Stimulated activated CD4-positive, alpha-beta T cell treated with anti-CD3 and anti-CD28 coated beads, Interleukin-4, amount 100 ng/mL, for 1 hour (primary cell): ENCODE data around the gene SUFU.
A peak's percentile ranks its signal among the peaks of the same experiment; 100 is the strongest.
"Not testable (repeated sequence)": the region's sequence is repeated elsewhere in the genome, so short reads cannot be mapped to it uniquely, and the experiment has no call there.

Experiments
- DNase-seq: peaks from one replicate; pipeline ENCODE4 v3.0.0-alpha.2; 2020

Gene SUFU

GRCh38 chr10:102503264-102504178 is at the start of gene SUFU:
TSS of gene SUFU (plus strand) at chr10:102503972. CDS start at chr10:102504153, 181 bp downstream.
- peak; percentile 96 for DNase-seq

DNA sequence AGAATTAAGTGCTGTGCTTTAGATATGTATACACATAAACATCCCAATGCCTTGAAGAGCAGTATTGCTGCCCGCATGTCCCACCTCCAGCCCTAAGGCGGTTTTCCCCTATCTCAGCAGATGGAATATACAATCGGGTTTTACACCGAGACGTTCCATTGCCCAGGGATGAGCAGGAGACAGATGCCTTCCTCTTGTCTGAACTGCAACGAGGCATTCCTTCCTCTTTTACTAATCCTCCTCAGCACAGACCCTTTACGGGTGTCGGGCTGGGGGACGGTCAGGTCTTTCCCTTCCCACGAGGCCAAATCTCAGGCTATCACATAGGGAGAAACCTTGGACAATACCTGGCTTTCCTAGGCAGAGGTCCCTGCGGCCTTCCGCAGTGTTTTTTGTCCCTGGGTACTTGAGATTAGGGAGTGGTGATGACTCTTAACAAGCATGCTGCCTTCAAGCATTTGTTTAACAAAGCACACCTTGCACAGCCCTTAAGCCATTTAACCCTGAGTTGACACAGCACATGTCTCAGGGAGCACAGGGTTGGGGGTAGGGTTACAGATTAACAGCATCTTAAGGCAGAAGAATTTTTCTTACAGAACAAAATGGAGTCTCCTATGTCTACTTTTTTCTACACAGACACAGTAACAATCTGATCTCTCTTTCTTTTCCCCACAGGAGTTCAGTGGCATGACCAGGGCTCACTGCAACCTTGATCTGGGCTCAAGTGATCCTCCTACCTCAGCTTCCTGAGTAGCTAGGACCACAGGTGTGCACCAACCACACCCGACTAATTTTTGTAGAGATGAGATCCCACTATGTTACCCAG is 48.9 kb upstream of the SUFU start:
- not testable (repeated sequence) for DNase-seq

DNA sequence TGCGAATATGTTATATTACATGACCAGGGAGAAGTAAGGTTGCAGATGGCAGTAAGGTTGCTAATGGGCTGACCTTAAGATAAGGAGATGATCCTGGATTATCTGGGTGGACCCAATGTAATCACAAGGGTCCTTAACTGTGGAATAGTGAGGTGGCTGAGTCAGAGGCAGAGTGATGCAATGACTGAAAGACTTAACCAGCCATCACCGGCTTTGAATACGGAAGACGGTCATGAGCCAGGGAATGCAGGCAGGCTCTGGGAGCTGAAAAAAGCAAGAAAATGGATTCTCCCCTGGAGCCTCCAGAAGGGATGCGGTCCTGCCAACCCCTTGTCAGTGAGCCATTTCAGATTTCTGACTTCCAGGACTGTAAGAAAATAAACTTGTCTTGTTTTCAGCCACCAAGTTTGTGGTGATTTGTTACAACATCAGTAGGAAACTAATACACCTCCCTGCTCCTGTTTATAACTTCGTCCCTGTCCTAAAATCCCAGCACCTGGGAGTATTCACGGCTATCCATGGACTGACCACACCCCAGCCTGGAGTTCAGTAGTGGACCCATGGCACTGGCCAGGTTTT is 47.8 kb upstream of the SUFU start:
- no peak for DNase-seq

DNA sequence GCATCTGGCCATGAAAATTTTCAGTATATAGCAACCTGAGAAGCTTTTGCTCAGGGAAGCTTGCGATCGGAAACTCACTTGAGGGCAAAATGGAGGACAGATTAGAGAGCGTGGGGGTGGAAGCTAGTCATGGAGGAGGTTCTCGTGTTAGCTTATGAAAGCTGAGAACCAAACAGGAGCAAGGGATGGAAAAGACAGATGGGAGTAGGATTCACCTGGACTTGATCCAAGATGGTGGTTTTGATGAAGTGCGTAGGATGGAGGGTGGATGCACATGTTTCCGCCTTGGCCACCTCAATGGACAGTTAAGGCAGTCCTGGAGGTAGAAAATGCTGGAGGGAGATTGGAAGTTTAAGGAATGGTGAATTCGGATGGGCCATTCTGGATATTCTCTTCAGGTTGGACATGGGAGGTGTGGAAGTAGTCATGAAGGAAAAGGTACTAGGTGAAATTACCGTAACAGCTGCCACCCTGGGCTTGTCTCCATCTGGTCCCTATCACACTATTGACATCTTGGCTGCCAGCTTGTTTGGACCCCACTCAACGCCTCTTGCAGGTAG is 46.1 kb upstream of the SUFU start:
- no peak for DNase-seq

DNA sequence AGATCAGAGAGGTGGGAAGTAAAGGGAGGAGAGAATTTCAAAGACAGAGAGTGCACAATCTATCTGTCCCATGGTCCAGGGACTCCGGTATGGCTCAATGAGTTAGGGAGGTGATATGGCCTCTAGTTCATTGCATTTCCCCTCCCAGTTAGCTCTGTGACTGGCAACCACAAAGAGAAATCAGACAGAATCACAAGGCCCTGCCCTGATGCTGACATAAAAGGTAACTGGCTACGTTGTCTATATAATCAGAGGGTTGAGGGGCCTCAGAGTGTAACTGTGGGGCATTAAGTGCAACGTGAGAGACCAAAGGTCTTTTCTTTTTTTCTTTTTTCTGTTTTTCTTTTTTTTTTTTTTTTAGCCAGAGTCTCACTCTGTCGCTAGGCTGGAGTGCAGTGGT is 45.1 kb upstream of the SUFU start:
- DNase-seq: no peak

- peak; percentile 13 for DNase-seq
Observed at GRCh38 chr10:102460836-102461186, 43.0 kb upstream of the SUFU start.

DNA sequence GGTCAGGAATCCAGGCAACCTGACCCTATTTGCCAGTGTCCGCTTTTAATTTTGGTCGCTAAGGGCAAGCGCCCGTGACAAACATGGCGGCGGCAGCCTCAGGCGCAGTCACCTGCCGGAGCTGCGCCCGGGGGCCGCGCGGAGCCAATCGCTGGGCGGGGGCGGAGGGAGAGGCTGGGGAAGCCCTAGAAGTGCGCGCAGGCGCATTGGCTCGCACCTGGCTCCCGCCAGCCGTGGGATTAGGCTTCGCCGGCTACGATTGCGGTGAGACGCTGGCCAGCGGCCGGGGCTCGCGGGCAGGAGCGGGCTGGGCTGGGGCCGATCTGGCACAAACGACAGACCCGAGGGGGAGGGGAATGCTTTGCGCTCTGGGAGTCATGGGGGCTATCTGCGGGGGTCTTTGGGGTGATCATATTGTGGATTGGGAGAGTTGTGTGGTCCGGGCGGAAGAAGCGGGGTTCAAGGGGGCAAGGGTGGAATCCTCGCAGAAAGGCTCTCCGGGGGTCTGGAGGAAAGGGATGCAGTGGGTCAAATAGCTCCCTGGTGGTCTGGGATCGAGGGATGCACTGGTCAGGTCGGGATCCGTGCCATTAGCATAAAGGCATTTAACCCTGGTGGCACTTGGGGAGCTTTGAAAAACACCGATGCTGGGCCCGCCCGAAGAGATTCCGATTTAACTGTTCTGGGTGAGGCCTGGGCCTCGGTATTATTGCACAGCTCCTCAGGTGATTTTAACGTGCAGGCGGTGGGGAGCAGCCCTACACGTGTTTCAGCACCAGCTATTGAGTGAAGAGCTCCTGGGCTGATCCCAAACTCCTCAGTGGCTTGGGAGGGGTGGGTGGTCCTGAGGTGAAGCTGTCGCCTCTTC is 42.4 kb upstream of the SUFU start:
- peak; percentile 96 for DNase-seq

DNA sequence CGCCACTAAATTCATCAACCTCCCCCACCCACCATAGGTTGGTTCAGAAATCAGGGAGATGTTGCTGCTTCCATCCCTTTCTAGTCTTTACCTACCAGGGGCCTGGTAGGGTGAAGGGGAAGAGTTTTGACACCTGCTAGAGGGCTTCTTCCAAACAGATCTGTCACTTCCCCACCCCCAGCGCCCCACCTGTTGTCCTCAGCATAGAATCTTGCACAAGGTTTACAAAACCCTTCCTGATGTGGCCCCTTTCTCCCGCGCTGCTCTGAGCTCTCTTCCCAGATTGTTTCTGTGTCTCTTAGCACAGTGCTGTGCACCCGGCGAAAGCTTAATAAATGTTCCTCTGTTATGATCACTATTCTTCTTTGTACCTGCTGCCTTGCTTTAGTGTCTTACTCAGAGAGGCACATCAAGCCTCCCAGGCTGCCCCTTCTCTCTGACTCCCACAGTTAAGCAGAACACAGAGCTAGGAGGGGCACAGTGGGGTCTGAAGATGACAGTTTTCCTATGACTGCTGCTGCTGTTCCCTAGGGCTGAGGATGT is 41.2 kb upstream of the SUFU start:
- no peak for DNase-seq

DNA sequence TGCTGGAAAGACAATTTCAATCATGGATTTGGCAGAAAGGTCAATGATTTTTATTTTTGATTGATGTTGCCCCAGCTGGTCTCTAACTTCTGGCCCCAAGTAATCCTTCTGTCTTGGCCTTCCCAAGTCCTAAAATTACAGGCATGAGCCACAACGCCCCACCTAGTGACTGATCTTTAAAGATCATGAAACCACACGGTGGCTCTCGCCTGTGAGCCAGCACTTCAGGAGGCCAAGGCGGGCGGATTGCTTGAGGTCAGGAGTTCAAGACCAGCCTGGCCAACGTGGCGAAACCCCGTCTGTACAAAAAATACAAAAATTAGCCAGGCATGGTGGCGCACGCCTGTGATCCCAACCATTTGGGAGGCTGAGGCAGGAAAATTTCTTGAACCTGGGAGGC is 39.8 kb upstream of the SUFU start:
- no peak for DNase-seq

- no peak for DNase-seq
Observed at GRCh38 chr10:102465466-102465865, 38.3 kb upstream of the SUFU start.

DNA sequence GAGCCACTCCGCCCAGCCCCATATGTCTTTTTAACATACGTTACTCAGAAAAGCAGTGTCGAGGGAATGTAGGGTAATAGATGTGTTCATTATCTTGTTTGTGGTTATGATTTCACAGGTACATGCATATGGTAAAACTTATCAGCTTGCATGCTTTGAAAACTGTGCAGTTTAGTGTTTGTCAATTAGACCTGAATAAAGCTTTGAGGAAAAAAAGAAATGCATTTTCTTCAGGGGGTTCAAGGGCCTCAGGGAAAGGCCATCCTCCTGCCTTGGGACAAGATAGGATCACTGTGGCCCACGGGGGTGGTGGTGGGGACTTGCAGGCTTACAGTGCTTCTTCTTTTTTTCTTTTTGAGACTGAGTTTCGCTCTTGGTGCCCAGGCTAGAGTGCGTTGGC is 36.5 kb upstream of the SUFU start:
- no peak for DNase-seq

DNA sequence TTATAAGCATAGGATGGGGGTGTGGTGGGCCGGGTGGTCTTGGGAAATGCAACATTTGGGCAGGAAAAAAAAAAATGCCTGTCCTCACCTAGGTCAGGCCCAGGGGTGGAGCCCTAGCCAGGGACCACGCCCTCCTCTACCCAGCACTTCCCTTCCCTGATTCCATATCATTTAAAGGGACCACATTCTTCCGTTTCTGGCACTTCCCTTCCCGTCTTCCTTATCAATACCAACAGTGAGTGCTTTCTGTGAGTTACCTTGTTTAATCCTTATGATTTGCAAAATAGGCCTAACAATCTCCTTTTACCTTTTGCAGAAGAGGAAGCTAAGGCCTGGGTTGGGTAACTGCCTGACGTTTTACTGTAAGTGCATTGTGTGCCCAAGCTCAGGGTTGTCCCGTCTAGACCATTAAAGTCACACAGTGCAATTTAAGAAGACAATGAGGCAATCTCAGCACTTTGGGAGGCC is 35.8 kb upstream of the SUFU start:
- no peak for DNase-seq

DNA sequence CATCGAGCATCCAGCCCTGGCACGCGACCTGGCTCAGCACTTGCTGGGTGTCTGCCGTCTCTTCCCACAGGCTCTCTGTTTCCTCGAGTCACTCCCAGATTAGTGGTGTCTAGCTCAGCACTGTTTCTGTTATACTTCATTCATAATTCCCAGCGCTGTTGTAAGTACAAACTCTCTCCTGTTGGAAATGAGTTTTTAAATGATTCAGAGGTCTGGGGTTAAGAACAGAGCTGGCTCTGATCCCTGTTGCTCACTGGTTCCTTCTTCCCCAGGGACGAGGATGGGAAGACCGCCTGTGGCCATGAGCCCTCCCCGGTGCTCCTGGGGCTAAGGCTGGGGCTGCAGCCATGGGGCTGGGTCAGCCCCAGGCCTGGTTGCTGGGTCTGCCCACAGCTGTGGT is 35.1 kb upstream of the SUFU start:
- no peak for DNase-seq

DNA sequence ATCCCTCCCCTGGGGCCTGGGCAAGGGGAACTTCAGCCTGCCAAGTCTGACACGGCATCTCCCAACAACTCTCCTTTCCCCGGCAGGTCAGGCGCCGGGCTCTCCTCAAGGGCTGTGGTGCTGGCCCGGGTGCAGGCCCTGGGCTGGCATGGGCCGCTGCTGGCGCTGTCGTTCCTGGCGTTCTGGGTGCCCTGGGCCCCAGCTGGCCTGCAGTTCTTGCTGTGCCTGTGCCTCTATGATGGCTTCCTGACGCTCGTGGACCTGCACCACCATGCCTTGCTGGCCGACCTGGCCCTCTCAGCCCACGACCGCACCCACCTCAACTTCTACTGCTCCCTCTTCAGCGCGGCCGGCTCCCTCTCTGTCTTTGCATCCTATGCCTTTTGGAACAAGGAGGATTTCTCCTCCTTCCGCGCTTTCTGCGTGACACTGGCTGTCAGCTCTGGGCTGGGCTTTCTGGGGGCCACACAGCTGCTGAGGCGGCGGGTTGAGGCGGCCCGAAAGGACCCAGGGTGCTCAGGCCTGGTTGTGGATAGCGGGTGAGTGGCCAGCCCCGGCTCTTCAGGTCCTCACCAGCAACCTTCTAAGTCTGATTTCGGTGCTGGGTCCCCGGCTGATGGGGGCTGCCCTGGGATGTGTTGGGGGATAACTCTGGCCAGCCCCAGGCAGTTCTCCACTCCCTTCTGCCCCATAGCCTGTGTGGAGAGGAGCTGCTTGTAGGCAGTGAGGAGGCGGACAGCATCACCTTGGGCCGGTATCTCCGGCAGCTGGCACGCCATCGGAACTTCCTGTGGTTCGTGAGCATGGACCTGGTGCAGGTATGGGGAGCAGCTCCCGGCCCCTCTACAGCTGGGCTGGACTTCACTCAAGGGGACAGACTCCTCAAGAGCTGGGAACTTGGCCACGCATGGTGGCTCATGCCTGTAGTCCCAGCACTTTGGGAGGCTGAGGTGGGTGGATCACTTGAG is 32.9 kb upstream of the SUFU start:
- DNase-seq: no peak

- DNase-seq: peak; percentile 13
Observed at GRCh38 chr10:102473445-102474331, 30.1 kb upstream of the SUFU start.

DNA sequence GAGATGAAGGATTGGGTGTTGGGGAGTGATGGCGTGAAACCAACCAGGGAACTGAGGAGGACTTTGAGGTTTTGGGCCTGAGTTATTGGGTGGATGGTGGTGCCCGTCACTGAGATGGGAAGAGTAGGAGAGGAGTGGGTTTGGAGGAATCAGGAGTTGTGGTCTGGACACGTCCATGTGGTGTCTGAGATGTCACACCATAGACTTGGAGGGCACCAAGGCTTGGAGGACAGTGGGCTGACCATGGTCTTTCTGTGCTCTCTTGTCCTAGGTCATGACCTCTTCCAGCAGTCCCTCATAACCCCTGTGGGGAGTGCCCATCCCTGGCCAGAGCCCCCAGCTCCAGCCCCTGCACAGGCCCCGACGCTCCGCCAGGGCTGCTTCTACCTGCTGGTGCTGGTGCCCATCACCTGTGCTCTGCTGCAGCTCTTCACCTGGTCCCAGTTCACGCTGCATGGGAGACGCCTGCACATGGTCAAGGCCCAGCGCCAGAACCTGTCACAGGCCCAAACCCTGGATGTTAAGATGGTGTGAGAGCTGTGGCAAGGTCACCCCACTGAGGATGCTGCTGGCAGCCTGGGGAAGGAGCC is 28.2 kb upstream of the SUFU start:
- DNase-seq: no peak

DNA sequence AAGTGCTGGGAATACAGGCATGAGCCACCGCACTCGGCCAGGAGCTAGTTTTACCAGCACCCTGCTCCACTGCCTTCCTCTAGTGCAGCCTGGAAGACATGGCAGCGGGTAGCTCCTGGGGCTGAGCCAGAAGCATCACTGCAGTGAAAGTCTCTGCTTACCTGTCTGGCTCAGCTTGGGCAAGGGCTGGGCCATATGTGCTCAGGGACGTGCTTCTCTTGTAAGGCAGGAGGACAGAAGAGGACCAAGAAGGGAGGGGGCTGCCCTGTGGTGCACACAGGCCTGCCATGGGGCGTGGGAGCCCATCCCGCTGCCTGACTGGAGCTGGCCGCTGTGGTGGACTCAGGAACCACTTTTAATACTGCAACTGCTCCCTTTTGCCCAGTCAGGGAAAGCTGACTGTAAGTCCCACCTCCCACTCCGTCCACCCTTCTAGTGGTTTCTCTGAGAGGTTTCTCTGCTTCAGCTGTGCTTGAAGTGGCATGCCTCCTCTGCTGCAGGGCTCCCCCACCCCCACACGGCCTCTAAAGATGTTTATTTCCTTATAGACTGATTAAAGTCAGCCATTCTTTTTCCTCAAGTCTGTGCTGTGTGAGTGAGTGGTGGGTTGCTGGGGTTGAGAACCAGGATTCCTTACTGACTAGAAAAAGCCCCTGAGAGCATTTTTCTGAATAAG is 27.2 kb upstream of the SUFU start:
- DNase-seq: no peak

DNA sequence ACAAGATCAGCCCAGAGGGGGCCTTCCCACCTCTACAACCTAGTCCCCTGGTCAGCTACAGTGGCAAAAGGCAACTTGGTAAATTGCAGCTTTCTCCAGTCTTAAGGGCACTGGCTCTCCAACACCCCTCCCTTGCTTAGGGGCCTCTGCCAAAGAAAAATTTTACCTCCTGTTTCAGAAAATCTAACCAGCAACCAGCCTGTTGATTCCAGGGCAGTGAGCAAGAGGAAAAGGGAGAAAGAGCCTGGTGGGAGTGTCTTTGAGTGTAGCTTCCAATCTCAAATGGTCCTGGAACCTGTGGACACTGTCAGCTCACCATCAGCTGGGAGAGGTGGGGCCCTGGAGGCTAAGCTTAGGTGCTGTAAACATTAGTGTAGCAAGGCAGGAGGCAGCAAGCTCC is 24.1 kb upstream of the SUFU start:
- no peak for DNase-seq

DNA sequence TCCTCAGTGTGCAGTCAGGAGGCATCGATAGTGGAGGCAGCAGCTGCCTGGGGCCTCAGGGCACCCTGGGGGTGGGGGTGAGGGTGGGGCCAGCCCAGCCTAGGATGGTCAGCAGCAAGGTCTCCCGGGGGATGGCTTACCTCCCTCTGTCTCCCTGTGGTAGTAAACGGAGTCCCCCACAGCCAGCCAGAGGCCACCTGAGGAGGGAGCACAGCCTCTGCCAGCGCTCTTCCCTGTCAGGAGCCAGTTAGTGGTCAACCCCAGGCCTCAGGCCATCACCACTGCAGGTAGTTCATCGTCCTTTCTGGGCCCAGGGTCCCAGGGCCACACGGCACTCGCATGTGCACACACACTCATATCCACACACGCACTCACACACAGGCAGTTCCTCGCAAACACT is 23.4 kb upstream of the SUFU start:
- no peak for DNase-seq
